GM23248 (cell line): ENCODE results near the gene FMN2. TPM values are rescaled to one million over a fixed set of nuclear protein-coding genes. Genes with fewer than 3 reads are reported as not detected.

Source experiments
- DNase-seq: peaks from one replicate; pipeline ENCODE4 v3.0.0-alpha.2; 2015
- H2AFZ ChIP-seq: fragments of 200-600 bp; sonication (generic); 2 replicates; pipeline ENCODE4 v1.6.1; 2016; ENCODE audit warnings: antibody characterized with exemption
- H3F3A ChIP-seq: fragments of 200-600 bp; sonication (generic); 2 replicates; pipeline ENCODE4 v1.6.1; 2016; ENCODE audit warnings: mild to moderate bottlenecking, antibody characterized with exemption, mixed run types; ENCODE audit not compliant: insufficient read depth
- H3K27ac ChIP-seq: fragments of 200-600 bp; sonication (generic); 2 replicates; pipeline ENCODE4 v1.5.1; 2016; ENCODE audit warnings: mild to moderate bottlenecking
- H3K27me3 ChIP-seq: fragments of 200-600 bp; sonication (generic); replicated peaks from 2 replicates; pipeline ENCODE4 v1.6.1; 2016; ENCODE audit warnings: mild to moderate bottlenecking; ENCODE audit not compliant: insufficient read depth
- H3K36me3 ChIP-seq: fragments of 200-600 bp; sonication (generic); 2 replicates; pipeline ENCODE4 v1.6.1; 2016; ENCODE audit warnings: low read depth, mild to moderate bottlenecking
- H3K4me1 ChIP-seq: fragments of 200-600 bp; sonication (generic); 2 replicates; pipeline ENCODE4 v1.6.1; 2016; ENCODE audit warnings: mild to moderate bottlenecking; ENCODE audit not compliant: insufficient read depth
- H3K4me2 ChIP-seq: fragments of 200-600 bp; sonication (generic); one replicate; pipeline ENCODE4 v1.6.1; 2016; ENCODE audit warnings: mild to moderate bottlenecking; ENCODE audit not compliant: unreplicated experiment
- H3K4me3 ChIP-seq: fragments of 200-600 bp; sonication (generic); 2 replicates; pipeline ENCODE4 v1.5.1; 2016; ENCODE audit warnings: mild to moderate bottlenecking
- H3K79me2 ChIP-seq: fragments of 200-600 bp; sonication (generic); 2 replicates; pipeline ENCODE4 v1.6.1; 2016; ENCODE audit warnings: mild to moderate bottlenecking; ENCODE audit not compliant: insufficient read depth
- H3K9ac ChIP-seq: fragments of 200-600 bp; sonication (generic); 2 replicates; pipeline ENCODE4 v1.6.1; 2016; ENCODE audit warnings: mild to moderate bottlenecking
- H3K9me2 ChIP-seq: fragments of 200-600 bp; sonication (generic); 2 replicates; pipeline ENCODE4 v1.6.1; 2016; ENCODE audit warnings: mixed run types, mild to moderate bottlenecking, moderate library complexity; ENCODE audit not compliant: insufficient read depth
- H3K9me3 ChIP-seq: fragments of 200-600 bp; sonication (generic); one replicate; pipeline ENCODE4 v1.6.1; 2017; ENCODE audit warnings: low read depth
- H4K20me1 ChIP-seq: fragments of 200-600 bp; sonication (generic); 2 replicates; pipeline ENCODE4 v1.6.0; 2016; ENCODE audit not compliant: insufficient read depth
- EZH2 ChIP-seq: fragments of 200-600 bp; sonication (generic); IDR thresholded peaks from 2 replicates; pipeline ENCODE4 v1.6.1; 2018; ENCODE audit warnings: antibody characterized with exemption, mild to moderate bottlenecking; ENCODE audit not compliant: insufficient read depth, poor library complexity, severe bottlenecking
- EZH2phosphoT487 ChIP-seq: fragments of 200-600 bp; sonication (generic); IDR thresholded peaks from 2 replicates; pipeline ENCODE4 v1.6.1; 2018; ENCODE audit warnings: antibody characterized with exemption, moderate library complexity, mild to moderate bottlenecking, low read depth; ENCODE audit not compliant: insufficient read depth
- WGBS, 2 experiments: methylation state at CpG; one replicate each; pipeline ENCODE4 v1.1.6; 2015 to 2017; ENCODE audit warnings: low lambda C conversion rate in 2 of 2, low coverage in 1 of 2; ENCODE audit errors: missing lambda C conversion rate in 2 of 2; 5-methylcytosine and 5-hydroxymethylcytosine counted together
- in situ Hi-C: fragments of 300-500 bp; cut with MboI; formaldehyde crosslinking; loops from 2 replicates; pipeline ENCODE4 v1.15.0; 2020
- polyA plus RNA-seq: library from polyadenylated mRNA; unstranded; fragments of >200 nt; fragmentation: Nextera tagmentation; extraction: Ambion mirVana; gene quantifications from 2 replicates; pipeline ENCODE4 v1.2.1, GENCODE V29; 2016
- total RNA-seq: library from RNA; depleted of rRNA; stranded (reverse); fragments of >200 nt; shearing (Covaris generic); gene quantifications from 2 replicates; pipeline ENCODE4 v1.2.3, GENCODE V29; 2014

Gene FMN2
- total and polyA plus RNA-seq, 2 experiments from 2014 or later: 78.2 to 114 TPM

DNA sequence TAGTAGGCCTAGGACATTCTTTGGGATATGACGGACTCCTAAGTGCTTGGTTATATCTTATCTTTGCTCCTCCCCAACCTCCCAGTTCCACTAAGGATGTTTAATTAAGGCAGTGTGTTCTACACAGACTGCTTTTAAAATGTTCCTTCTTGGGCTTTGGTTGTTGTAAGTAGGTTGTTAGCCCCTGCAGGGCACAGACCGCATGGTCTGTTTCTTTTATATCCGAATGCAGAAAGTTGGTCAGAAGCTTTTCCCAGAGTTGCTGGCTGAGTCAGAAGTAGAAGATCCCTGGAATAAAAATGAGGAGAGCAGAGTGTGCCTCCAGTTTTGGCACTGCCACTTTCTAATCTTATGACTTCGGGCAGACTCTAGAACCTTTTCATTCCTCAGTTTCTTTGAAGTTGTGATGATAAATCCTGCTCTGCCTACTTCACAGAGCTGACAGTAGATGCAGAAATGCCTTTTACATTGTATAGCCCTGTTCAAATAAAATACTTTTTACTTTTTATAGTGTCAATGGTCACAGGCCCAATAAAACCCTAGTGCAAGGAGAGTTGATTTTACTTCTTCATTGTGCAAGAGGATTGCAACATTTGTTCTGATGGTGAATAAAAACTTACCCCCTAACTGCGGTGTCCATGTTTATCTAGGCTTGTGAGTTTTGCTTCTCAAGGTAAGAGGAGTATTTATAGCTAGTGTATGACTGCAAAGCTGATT lies 18.4 kb downstream of the FMN2 start:
- no peaks in the 10 kb centered on the region for H3K27me3 ChIP-seq
- in situ Hi-C loops: no loop called here
- H3K36me3 ChIP-seq: 0 out of 2 replicates have a peak, but pooled peaks cover 6% of the 10 kb centered on the region
- H4K20me1 ChIP-seq: no peaks in the 10 kb centered on the region; the same call in 1 of the 2 replicates
- no peak overlapping the region for H2AFZ ChIP-seq
- no peak for TF ChIP-seq EZH2
- no peak for TF ChIP-seq EZH2phosphoT487
- no peak overlapping the region for H3K27ac ChIP-seq
- H3K9ac ChIP-seq: no peak overlapping the region
- 62 to 70% methylated on average over 5 of the region's 5 CpGs for WGBS, 2 experiments
- H3K79me2 ChIP-seq: peaks cover 93% of the 10 kb centered on the region
- H3K9me3 ChIP-seq: no peaks in the 10 kb centered on the region
- no peak for DNase-seq
- no peak overlapping the region for H3K4me3 ChIP-seq
- no peaks in the 10 kb centered on the region for H3K9me2 ChIP-seq
- no peak overlapping the region for H3K4me2 ChIP-seq
- H3F3A ChIP-seq: peaks cover 9% of the 10 kb centered on the region
- peaks cover 37% of the 10 kb centered on the region for H3K4me1 ChIP-seq

DNA sequence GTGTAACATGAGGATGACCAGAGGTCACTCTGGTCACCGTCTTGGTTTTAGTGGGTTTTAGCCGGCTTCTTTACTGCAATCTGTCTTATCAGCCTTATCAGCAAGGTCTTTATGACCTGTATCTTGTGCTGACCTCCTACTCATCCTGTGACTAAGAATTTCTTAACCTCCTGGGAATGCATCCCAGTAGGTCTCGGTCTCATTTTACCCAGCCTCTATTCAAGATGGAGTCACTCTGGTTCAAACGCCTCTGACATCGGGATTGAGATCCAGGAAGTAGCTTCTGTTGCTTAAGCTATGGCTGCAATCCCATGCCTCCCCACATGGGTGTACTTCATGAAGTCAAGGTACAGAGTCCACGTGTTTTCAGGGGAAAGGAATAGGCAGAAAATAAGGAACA lies 19.9 kb downstream of the FMN2 start:
- Histone ChIP-seq H3K4me1 (peaks cover 27% of the 10 kb centered on the region), H3F3A (peaks cover 4% of the 10 kb centered on the region), H3K36me3 (0 out of 2 replicates have a peak, but pooled peaks cover 4% of the 10 kb centered on the region), H3K9ac (no peak overlapping the region), H3K27ac (no peak overlapping the region), H4K20me1 (no peaks in the 10 kb centered on the region; the same call in 1 of the 2 replicates), H3K9me2 (peaks cover 4% of the 10 kb centered on the region; the same call in 1 of the 2 replicates), H3K9me3 (no peaks in the 10 kb centered on the region), H3K4me3 (no peak overlapping the region), H3K79me2 (peaks cover 93% of the 10 kb centered on the region), H2AFZ (no peak overlapping the region), H3K4me2 (no peak overlapping the region), H3K27me3 (no peaks in the 10 kb centered on the region)
- no peak for DNase-seq
- in situ Hi-C loops: no loop called here
- TF ChIP-seq EZH2: no peak
- no peak for TF ChIP-seq EZH2phosphoT487
- WGBS, 2 experiments: 52 to 61% methylated on average over 6 of the region's 6 CpGs

DNA sequence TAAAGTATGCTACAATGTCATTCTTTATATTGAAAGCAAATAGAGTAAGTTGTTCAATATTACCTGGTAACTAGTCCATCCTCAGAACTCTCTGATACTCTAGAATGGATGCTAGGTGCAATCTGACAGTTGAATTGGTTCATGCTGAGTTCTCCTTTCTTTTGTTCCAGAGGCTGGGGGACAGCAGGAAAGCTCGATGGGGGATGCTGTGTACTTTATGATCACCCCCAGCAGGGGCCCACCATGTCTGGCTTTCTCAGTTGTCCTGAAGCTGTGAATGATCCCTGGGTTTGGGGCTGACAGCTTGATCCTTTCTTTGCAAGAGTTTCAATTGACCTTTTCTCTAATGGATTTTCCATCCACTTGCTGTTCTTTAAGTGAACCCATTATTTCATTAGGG lies 22.5 kb downstream of the FMN2 start:
- H3K9ac ChIP-seq: no peak overlapping the region
- H3K9me3 ChIP-seq: no peaks in the 10 kb centered on the region
- H3K36me3 ChIP-seq: no peaks in the 10 kb centered on the region
- TF ChIP-seq EZH2phosphoT487 (no peak), EZH2 (no peak)
- H2AFZ ChIP-seq: no peak overlapping the region
- peaks cover 4% of the 10 kb centered on the region; the same call in 1 of the 2 replicates for H3F3A ChIP-seq
- H3K27me3 ChIP-seq: no peaks in the 10 kb centered on the region
- H3K4me3 ChIP-seq: no peak overlapping the region
- no peak for DNase-seq
- no peaks in the 10 kb centered on the region; the same call in 1 of the 2 replicates for H4K20me1 ChIP-seq
- WGBS, 2 experiments: 78 to 91% methylated on average over 1 of the region's 1 CpG
- peaks cover 94% of the 10 kb centered on the region for H3K79me2 ChIP-seq
- in situ Hi-C loops: no loop called here
- H3K4me2 ChIP-seq: no peak overlapping the region
- H3K9me2 ChIP-seq: peaks cover 4% of the 10 kb centered on the region; the same call in 1 of the 2 replicates
- H3K4me1 ChIP-seq: peaks cover 12% of the 10 kb centered on the region
- no peak overlapping the region for H3K27ac ChIP-seq

DNA sequence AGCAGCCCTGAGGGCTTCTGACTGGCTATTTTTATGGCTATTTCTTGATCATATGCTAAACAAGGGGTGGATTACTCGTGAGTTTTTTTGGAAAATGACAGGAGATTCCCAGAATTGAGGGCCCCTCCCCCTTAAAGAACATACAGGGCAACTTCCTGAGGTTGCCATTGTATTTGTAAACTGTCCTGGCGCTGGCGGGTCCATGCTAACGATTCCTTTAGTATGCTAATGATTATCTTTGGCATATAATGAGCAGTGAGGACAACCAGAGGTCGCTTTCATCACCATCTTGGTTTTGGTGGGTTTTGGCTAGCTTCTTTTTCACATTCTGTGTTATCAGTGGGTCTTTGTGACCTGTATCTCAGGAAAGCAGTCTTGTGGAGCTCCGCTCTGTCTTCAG lies 24.1 kb downstream of the FMN2 start:
- no peak for DNase-seq
- peaks cover 4% of the 10 kb centered on the region; the same call in 1 of the 2 replicates for H3K9me2 ChIP-seq
- H3K4me1 ChIP-seq: 0 out of 2 replicates have a peak, but pooled peaks cover 2% of the 10 kb centered on the region
- peaks cover 98% of the 10 kb centered on the region for H3K79me2 ChIP-seq
- H3K27me3 ChIP-seq: no peaks in the 10 kb centered on the region
- no peaks in the 10 kb centered on the region for H3K36me3 ChIP-seq
- TF ChIP-seq EZH2 (no peak), EZH2phosphoT487 (no peak)
- no peaks in the 10 kb centered on the region for H3K9me3 ChIP-seq
- in situ Hi-C loops: no loop called here
- no peak overlapping the region for H3K4me3 ChIP-seq
- H2AFZ ChIP-seq: no peak overlapping the region
- no peaks in the 10 kb centered on the region; the same call in none of the 2 replicates for H4K20me1 ChIP-seq
- no peak overlapping the region for H3K27ac ChIP-seq
- H3K9ac ChIP-seq: no peak overlapping the region
- no peak overlapping the region for H3K4me2 ChIP-seq
- peaks cover 12% of the 10 kb centered on the region; the same call in 1 of the 2 replicates for H3F3A ChIP-seq
- WGBS, 2 experiments: 90 to 93% methylated on average over 6 of the region's 6 CpGs
